Esophagus muscularis mucosa (tissue), 4 donors: ENCODE results near the gene ENTR1. TPM values are rescaled to one million over a fixed set of nuclear protein-coding genes. Genes with fewer than 3 reads are reported as not detected.
A peak's percentile ranks its signal among the peaks of the same experiment; 100 is the strongest.

Source experiments
- DNase-seq: peaks from one replicate; pipeline ENCODE4 v3.0.0-alpha.2; 2017; ENCODE audit errors: extremely low spot score
- H3K27ac ChIP-seq, 4 donors: fragments of 200-600 bp; sonication (generic); replicated peaks in 1 of 4; 1 replicate in 3 of 4; 2 replicates in 1 of 4; pipeline ENCODE4 v1.5.1; 2016 to 2019; ENCODE audit warnings: mild to moderate bottlenecking in 1 of 4
- H3K27me3 ChIP-seq, 4 donors: fragments of 200-600 bp; sonication (generic); one replicate each; pipeline versions ENCODE4 v1.5.1 to v1.6.0; 2016 to 2019
- H3K36me3 ChIP-seq, 4 donors: fragments of 200-600 bp; sonication (generic); one replicate each; pipeline ENCODE4 v1.5.1; 2016 to 2019
- H3K4me1 ChIP-seq, 4 donors: fragments of 200-600 bp; sonication (generic); one replicate each; pipeline ENCODE4 v1.5.1; 2016 to 2019
- H3K4me3 ChIP-seq, 4 donors: fragments of 200-600 bp; sonication (generic); 1 replicate in 2 of 4; 2 replicates in 2 of 4; pipeline ENCODE4 v1.5.1; 2016 to 2019; ENCODE audit warnings: mild to moderate bottlenecking in 4 of 4, moderate library complexity in 1 of 4
- H3K9me3 ChIP-seq, 4 donors: fragments of 200-600 bp; sonication (generic); 1 replicate in 3 of 4; 2 replicates in 1 of 4; pipeline ENCODE4 v1.5.1; 2016 to 2019
- EP300 ChIP-seq: sonication (generic); formaldehyde crosslinking; IDR thresholded peaks from one replicate; pipeline ENCODE4 v1.6.1; 2017; ENCODE audit warnings: antibody characterized with exemption
- POLR2A ChIP-seq: fragments of 450-650 bp; IDR thresholded peaks from one replicate; pipeline ENCODE4 v1.6.1; 2017; ENCODE audit warnings: antibody characterized with exemption, moderate library complexity, mild to moderate bottlenecking, low read depth
- POLR2AphosphoS5 ChIP-seq, 2 donors: sonication (generic); formaldehyde crosslinking; IDR thresholded peaks; one replicate each; pipeline ENCODE4 v1.6.1; 2017; ENCODE audit warnings: antibody characterized with exemption in 2 of 2
- WGBS: methylation state at CpG from one replicate; pipeline ENCODE4 v1.1.5; 2018; 5-methylcytosine and 5-hydroxymethylcytosine counted together
- intact Hi-C: fragments of 100-400 bp; cut with DNase I; formaldehyde crosslinking; loops from one replicate; pipeline ENCODE4 v1.15.1; 2023
- total RNA-seq, 4 donors: library from RNA; depleted of rRNA; stranded (reverse); fragments of >200 nt; gene quantifications; one replicate each; pipeline versions ENCODE4 v1.1.0 to v1.2.1, GENCODE V29; 2016
- TF ChIP-seq, protein P1 (sequence below), 3 experiments: fragments of 200-600 bp in 2 of 3; fragments of 450-650 bp in 1 of 3; sonication (generic) in 2 of 3; IDR thresholded peaks; one replicate each; pipeline ENCODE4 v1.5.1; 2017 to 2019; ENCODE audit warnings: antibody characterized with exemption in 3 of 3, mild to moderate bottlenecking in 2 of 3, moderate library complexity in 1 of 3

ENTR1 gene
- total RNA-seq, 4 donors from 2014 or later: 26.2 to 44.8 (median 37.6) TPM

DNA sequence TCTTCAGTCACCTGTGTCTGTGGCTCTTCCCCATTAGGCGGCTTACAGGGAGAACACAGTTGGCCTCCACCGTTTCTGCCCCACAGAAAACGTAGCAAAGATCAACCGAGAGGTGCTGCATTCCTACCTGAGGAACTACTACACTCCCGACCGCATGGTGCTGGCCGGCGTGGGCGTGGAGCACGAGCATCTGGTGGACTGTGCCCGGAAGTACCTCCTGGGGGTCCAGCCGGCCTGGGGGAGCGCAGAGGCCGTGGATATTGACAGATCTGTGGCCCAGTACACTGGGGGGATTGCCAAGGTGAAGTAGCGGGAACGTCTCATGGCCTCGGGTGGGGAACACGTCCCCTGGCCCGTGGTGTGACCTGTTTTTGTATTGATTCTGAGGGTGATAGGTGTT lies 6.5 kb upstream of the ENTR1 start:
- Histone ChIP-seq H3K4me1 (peaks cover 1 to 10% (median 5%) of the 10 kb centered on the region in 4 donors), H3K9me3 (no peaks in the 10 kb centered on the region), H3K27me3 (no peaks in the 10 kb centered on the region), H3K27ac (no peak overlapping the region), H3K36me3 (peaks cover 74 to 100% (median 94%) of the 10 kb centered on the region in 4 donors), H3K4me3 (no peak overlapping the region)
- no peak for DNase-seq
- intact Hi-C loops: no loop called here
- TF ChIP-seq POLR2AphosphoS5 (IDR thresholded peaks at IDR 0.05): no peak
- no peak for TF ChIP-seq POLR2A
- TF ChIP-seq, protein P1, sequence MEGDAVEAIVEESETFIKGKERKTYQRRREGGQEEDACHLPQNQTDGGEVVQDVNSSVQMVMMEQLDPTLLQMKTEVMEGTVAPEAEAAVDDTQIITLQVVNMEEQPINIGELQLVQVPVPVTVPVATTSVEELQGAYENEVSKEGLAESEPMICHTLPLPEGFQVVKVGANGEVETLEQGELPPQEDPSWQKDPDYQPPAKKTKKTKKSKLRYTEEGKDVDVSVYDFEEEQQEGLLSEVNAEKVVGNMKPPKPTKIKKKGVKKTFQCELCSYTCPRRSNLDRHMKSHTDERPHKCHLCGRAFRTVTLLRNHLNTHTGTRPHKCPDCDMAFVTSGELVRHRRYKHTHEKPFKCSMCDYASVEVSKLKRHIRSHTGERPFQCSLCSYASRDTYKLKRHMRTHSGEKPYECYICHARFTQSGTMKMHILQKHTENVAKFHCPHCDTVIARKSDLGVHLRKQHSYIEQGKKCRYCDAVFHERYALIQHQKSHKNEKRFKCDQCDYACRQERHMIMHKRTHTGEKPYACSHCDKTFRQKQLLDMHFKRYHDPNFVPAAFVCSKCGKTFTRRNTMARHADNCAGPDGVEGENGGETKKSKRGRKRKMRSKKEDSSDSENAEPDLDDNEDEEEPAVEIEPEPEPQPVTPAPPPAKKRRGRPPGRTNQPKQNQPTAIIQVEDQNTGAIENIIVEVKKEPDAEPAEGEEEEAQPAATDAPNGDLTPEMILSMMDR (IDR thresholded peaks at IDR 0.05): no peak
- TF ChIP-seq EP300: no peak
- whole genome bisulfite sequencing: 91% methylated on average over 18 of the region's 19 CpGs

DNA sequence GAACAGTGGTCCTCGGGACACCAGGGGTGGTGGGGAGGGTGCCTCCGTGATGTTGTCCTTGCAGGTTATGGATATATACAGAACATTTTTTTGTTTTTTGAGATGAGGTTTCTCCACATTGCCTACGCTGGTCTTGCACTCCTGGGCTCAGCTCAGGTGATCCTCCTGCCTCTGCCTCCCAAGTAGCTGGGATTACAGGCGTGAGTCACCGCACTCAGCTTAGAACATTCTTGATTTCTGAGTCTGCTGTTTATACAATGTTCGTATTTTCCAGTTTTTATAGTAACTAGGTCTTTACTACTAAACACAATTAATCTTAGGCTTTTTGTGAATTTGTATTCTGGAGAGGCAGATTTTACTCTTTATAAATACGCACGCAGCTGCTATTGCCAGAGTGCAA lies 6.0 kb upstream of the ENTR1 start:
- TF ChIP-seq POLR2AphosphoS5 (IDR thresholded peaks at IDR 0.05) (no peak), POLR2A (no peak), EP300 (no peak)
- TF ChIP-seq, protein P1 (IDR thresholded peaks at IDR 0.05): no peak
- Histone ChIP-seq H3K4me1 (peaks cover 6 to 15% (median 10%) of the 10 kb centered on the region in 4 donors), H3K27ac (no peak overlapping the region), H3K27me3 (no peaks in the 10 kb centered on the region), H3K9me3 (no peaks in the 10 kb centered on the region), H3K36me3 (peaks cover 69 to 97% (median 91%) of the 10 kb centered on the region in 4 donors), H3K4me3 (no peak overlapping the region)
- WGBS: 91% methylated on average over 8 of the region's 8 CpGs
- intact Hi-C loops: no loop called here
- no peak for DNase-seq

GRCh38 chr9:136412962-136413361 lies 2.5 kb upstream of the ENTR1 start:
- intact Hi-C loops: no loop called here
- TF ChIP-seq EP300: no peak
- TF ChIP-seq POLR2A: no peak
- TF ChIP-seq, protein P1 (IDR thresholded peaks at IDR 0.05): no peak
- no peak for TF ChIP-seq POLR2AphosphoS5 (IDR thresholded peaks at IDR 0.05)
- Histone ChIP-seq H3K27ac (no peak overlapping the region), H3K4me1 (peaks cover 22 to 40% (median 32%) of the 10 kb centered on the region in 4 donors), H3K27me3 (no peaks in the 10 kb centered on the region), H3K36me3 (peaks cover 40 to 63% (median 57%) of the 10 kb centered on the region in 4 donors), H3K4me3 (no peak overlapping the region), H3K9me3 (no peaks in the 10 kb centered on the region)
- 62% methylated on average over 8 of the region's 9 CpGs for WGBS
- DNase-seq: no peak

DNA sequence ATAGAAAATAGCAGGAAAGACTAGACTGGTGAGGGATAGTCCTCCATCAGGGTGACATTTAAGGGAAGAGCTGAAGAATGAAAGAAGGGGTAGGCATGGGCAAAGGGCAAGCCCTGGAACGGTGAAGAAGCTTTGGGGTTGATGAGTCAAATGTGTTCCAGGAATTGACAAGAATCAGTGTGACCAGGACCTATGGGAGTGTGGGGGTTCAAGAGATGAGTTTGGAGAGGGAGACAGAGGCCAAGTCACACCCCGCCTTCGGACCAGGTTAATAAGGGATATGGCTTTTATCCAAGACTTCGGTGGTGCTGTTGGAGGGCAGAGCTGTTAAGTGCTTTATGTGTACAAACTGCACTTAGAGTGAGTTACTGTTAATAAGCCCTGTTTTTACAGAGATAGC lies 964 bp upstream of the ENTR1 start:
- no peak for DNase-seq
- intact Hi-C loops: no loop called here
- no peaks in the 10 kb centered on the region for H3K27me3 ChIP-seq
- H3K27ac ChIP-seq: peak overlapping the region in 2 of 4 donors; percentile 84 to 89
- H3K4me1 ChIP-seq: peaks cover 22 to 40% (median 32%) of the 10 kb centered on the region in 4 donors
- WGBS: 65% methylated on average over 4 of the region's 4 CpGs
- TF ChIP-seq EP300: no peak
- TF ChIP-seq, protein P1 (IDR thresholded peaks at IDR 0.05): no peak
- no peak for TF ChIP-seq POLR2A
- H3K9me3 ChIP-seq: no peaks in the 10 kb centered on the region
- peak overlapping the region; percentile 87 to 99 (median 94) for H3K4me3 ChIP-seq
- H3K36me3 ChIP-seq: peaks cover 33 to 63% (median 55%) of the 10 kb centered on the region in 4 donors
